Breast epithelium (tissue), 3 donors: Measurements from ENCODE around the gene LCN6.

Source experiments
- CTCF ChIP-seq, 3 donors: fragments of 450-650 bp; IDR thresholded peaks; one replicate each; pipeline ENCODE4 v1.5.1; 2016 to 2017; ENCODE audit warnings: antibody characterized with exemption in 3 of 3, mild to moderate bottlenecking in 3 of 3, moderate library complexity in 3 of 3
- POLR2A ChIP-seq: fragments of 450-650 bp; IDR thresholded peaks from one replicate; pipeline ENCODE4 v1.6.1; 2016; ENCODE audit warnings: antibody characterized with exemption, mild to moderate bottlenecking, moderate library complexity

- TF ChIP-seq CTCF (IDR thresholded peaks at IDR 0.05) (peak in 1 of 3 donors; percentile 24), POLR2A (no peak)
These were observed 21.4 kb upstream of the LCN6 start for GRCh38 chr9:136769710-136770191.
